Body of pancreas (tissue), 4 donors: ENCODE results near the gene NOC2L.

Source experiments
- CTCF ChIP-seq, 7 experiments: fragments of 450-650 bp in 4 of 7; fragments of 200-600 bp in 3 of 7; sonication (generic) in 3 of 7; IDR thresholded peaks; one replicate each; pipeline ENCODE4 v1.5.1; 2016 to 2019; ENCODE audit warnings: antibody characterized with exemption in 7 of 7
- POLR2A ChIP-seq, 3 donors: fragments of 450-650 bp; IDR thresholded peaks; one replicate each; pipeline ENCODE4 v1.6.1; 2016; ENCODE audit warnings: antibody characterized with exemption in 3 of 3, mild to moderate bottlenecking in 2 of 3

- TF ChIP-seq CTCF (IDR thresholded peaks at IDR 0.05) (no peak), POLR2A (IDR thresholded peaks at IDR 0.05) (no peak)
Measured at GRCh38 chr1:923991-924655, 34.9 kb downstream of the NOC2L start.
